HCT116 (cell line): Measurements from ENCODE around the gene MRAP2.

Experiments used
- POLR2A ChIP-seq: IDR thresholded peaks from 2 replicates; pipeline ENCODE4 v1.7.0; 2011; ENCODE audit warnings: borderline replicate concordance; ENCODE audit not compliant: insufficient read depth, insufficient read length; ENCODE audit errors: extremely low read depth
- ZNF274 ChIP-seq: fragments of 200-500 bp; sonication (Bioruptor generic); IDR thresholded peaks from 2 replicates; pipeline ENCODE4 v1.6.1; 2014; ENCODE audit warnings: mild to moderate bottlenecking, low read depth, low read length, inconsistent platforms
- TF ChIP-seq, protein P1 (sequence below), 3 experiments: fragments of 200-600 bp in 1 of 3; sonication (generic) in 1 of 3; IDR thresholded peaks in 2 of 3; conservative IDR thresholded peaks in 1 of 3; 2 replicates each; pipeline ENCODE4 v1.5.1; 2012 to 2017; ENCODE audit warnings: low read depth in 2 of 3, low read length in 2 of 3, antibody characterized with exemption in 1 of 3, borderline replicate concordance in 1 of 3, control low read depth in 1 of 3, mild to moderate bottlenecking in 1 of 3, mixed read lengths in 1 of 3, mixed run types in 1 of 3, moderate library complexity in 1 of 3; ENCODE audit not compliant: insufficient read depth in 1 of 3
- TF ChIP-seq, protein P2 (sequence below): IDR thresholded peaks from 2 replicates; pipeline ENCODE4 v1.6.1; 2012; ENCODE audit warnings: low read depth

DNA sequence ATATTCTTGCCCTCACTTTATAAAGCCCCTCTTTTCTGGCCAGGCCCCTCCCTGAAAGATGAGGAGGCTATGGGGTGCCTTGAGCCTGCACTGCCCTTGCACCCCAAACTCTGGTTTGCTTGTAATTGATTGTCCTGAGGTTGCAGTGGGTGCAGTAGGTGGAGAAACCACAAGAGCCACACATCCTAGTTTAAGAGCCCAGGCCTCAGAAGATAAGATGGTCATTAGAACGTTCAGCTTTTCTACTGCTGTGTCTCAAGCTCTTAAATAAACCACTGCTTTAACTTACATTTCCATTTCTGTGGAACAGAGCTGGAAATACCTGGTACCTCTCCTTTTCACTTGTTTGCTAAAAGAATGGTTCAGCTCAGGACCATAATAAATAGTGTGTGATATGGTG, 9.0 kb downstream of the MRAP2 start:
- TF ChIP-seq, protein P1, sequence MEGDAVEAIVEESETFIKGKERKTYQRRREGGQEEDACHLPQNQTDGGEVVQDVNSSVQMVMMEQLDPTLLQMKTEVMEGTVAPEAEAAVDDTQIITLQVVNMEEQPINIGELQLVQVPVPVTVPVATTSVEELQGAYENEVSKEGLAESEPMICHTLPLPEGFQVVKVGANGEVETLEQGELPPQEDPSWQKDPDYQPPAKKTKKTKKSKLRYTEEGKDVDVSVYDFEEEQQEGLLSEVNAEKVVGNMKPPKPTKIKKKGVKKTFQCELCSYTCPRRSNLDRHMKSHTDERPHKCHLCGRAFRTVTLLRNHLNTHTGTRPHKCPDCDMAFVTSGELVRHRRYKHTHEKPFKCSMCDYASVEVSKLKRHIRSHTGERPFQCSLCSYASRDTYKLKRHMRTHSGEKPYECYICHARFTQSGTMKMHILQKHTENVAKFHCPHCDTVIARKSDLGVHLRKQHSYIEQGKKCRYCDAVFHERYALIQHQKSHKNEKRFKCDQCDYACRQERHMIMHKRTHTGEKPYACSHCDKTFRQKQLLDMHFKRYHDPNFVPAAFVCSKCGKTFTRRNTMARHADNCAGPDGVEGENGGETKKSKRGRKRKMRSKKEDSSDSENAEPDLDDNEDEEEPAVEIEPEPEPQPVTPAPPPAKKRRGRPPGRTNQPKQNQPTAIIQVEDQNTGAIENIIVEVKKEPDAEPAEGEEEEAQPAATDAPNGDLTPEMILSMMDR (IDR thresholded peaks at IDR 0.05 in 2 of 3, conservative IDR thresholded peaks at IDR 0.05 in 1 of 3; ENCODE audit: borderline replicate concordance in 1 of 3, insufficient read depth in 1 of 3, low read depth in 2 of 3, low read length in 2 of 3) = no peak
- TF ChIP-seq, protein P2, sequence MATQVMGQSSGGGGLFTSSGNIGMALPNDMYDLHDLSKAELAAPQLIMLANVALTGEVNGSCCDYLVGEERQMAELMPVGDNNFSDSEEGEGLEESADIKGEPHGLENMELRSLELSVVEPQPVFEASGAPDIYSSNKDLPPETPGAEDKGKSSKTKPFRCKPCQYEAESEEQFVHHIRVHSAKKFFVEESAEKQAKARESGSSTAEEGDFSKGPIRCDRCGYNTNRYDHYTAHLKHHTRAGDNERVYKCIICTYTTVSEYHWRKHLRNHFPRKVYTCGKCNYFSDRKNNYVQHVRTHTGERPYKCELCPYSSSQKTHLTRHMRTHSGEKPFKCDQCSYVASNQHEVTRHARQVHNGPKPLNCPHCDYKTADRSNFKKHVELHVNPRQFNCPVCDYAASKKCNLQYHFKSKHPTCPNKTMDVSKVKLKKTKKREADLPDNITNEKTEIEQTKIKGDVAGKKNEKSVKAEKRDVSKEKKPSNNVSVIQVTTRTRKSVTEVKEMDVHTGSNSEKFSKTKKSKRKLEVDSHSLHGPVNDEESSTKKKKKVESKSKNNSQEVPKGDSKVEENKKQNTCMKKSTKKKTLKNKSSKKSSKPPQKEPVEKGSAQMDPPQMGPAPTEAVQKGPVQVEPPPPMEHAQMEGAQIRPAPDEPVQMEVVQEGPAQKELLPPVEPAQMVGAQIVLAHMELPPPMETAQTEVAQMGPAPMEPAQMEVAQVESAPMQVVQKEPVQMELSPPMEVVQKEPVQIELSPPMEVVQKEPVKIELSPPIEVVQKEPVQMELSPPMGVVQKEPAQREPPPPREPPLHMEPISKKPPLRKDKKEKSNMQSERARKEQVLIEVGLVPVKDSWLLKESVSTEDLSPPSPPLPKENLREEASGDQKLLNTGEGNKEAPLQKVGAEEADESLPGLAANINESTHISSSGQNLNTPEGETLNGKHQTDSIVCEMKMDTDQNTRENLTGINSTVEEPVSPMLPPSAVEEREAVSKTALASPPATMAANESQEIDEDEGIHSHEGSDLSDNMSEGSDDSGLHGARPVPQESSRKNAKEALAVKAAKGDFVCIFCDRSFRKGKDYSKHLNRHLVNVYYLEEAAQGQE = no peak
- no peak for TF ChIP-seq POLR2A
- no peak for TF ChIP-seq ZNF274
